ENCODE measurements around the gene TRIM29. TPM values are rescaled to one million over a fixed set of nuclear protein-coding genes. Genes with fewer than 3 reads are reported as not detected.

TRIM29 gene
- total and polyA plus RNA-seq, 2 experiments from 2014 or later = 0.28 TPM; not detected in 1

DNA sequence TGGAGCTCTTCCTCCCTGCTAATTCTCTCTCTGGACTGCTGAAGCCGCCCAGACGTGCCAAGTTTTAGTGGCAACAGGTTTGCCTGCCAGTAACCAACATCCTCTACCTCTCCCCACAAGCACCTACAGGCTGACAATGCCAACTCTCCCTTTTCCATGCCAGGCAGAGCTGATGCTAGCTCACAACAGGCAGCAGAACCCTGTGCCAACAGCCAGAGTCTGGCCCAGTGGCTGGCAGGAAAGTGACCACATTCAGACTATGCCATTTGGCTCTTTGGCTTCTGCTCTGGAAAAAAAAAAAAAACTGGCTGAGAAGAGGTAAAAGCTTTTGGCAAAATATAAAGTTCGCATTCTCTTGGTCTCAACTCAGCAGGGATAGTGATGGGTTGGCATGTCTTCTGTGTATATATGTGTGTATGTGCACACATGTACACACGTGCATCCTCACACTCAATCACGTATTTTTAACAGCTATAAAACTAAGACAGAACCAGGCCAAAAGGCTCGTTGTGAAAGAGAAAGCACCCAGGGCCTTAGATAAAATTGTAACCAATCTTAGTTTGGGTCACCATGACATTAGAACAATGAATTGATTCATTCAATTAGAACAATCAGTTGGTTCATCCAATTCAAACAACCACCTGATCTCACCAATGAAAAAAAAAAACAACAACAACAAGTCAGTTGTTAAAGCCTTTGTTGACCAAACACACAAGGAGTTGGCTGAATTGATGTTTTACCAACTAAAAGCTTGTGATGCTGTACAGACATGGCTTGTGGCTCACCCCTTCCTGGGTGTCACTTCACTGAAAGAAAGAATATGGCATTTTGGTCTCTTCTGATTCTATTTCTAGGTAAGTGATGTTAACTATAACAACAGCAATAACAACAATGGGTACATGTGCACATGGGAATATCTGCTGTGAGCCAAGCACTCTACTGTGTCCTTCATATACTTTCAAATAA, 48.6 kb downstream of the TRIM29 start:
- H3K36me3 Mint-ChIP-seq (ENCODE audit: low read depth) = peaks cover 17% of the 10 kb centered on the region
- Histone ChIP-seq H3K9me2 (ENCODE audit: insufficient read depth) (0 out of 2 replicates have a peak, but pooled peaks cover 5% of the 10 kb centered on the region), H3K4me1 (ENCODE audit: insufficient read depth) (no peaks in the 10 kb centered on the region), H3K27ac (ENCODE audit: low read depth) (no peak overlapping the region), H3K4me2 (no peak overlapping the region), H3F3A (replicated peaks; ENCODE audit: low read depth) (no peaks in the 10 kb centered on the region), H3K36me3 (ENCODE audit: insufficient read depth) (no peaks in the 10 kb centered on the region), H3K27me3 (ENCODE audit: insufficient read depth) (no peaks in the 10 kb centered on the region), H3K79me2 (replicated peaks; ENCODE audit: insufficient read depth) (no peaks in the 10 kb centered on the region), H3K4me3 (no peak overlapping the region), H4K20me1 (replicated peaks; ENCODE audit: insufficient read depth) (no peaks in the 10 kb centered on the region), H2AFZ (no peak overlapping the region)
- ATAC-seq (no peak), DNase-seq (ENCODE audit: low spot score) (no peak)
- H3K27me3 Mint-ChIP-seq (ENCODE audit: insufficient read depth, low read depth, poor library complexity) = peaks cover 18% of the 10 kb centered on the region
- no peak overlapping the region for H3K4me3 Mint-ChIP-seq
- H3K27ac Mint-ChIP-seq = no peak overlapping the region
- peaks cover 17% of the 10 kb centered on the region for H3K9me3 Mint-ChIP-seq
- H3K4me1 Mint-ChIP-seq = peaks cover 9% of the 10 kb centered on the region
- TF ChIP-seq CREB1 (CRISPR knock-in tag; IDR thresholded peaks at IDR 0.05; ENCODE audit: low read depth) = no peak
- TF ChIP-seq, protein P1, sequence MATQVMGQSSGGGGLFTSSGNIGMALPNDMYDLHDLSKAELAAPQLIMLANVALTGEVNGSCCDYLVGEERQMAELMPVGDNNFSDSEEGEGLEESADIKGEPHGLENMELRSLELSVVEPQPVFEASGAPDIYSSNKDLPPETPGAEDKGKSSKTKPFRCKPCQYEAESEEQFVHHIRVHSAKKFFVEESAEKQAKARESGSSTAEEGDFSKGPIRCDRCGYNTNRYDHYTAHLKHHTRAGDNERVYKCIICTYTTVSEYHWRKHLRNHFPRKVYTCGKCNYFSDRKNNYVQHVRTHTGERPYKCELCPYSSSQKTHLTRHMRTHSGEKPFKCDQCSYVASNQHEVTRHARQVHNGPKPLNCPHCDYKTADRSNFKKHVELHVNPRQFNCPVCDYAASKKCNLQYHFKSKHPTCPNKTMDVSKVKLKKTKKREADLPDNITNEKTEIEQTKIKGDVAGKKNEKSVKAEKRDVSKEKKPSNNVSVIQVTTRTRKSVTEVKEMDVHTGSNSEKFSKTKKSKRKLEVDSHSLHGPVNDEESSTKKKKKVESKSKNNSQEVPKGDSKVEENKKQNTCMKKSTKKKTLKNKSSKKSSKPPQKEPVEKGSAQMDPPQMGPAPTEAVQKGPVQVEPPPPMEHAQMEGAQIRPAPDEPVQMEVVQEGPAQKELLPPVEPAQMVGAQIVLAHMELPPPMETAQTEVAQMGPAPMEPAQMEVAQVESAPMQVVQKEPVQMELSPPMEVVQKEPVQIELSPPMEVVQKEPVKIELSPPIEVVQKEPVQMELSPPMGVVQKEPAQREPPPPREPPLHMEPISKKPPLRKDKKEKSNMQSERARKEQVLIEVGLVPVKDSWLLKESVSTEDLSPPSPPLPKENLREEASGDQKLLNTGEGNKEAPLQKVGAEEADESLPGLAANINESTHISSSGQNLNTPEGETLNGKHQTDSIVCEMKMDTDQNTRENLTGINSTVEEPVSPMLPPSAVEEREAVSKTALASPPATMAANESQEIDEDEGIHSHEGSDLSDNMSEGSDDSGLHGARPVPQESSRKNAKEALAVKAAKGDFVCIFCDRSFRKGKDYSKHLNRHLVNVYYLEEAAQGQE (IDR thresholded peaks at IDR 0.05; ENCODE audit: unreplicated experiment) = no peak
- TF ChIP-seq EZH2 (IDR thresholded peaks at IDR 0.05; ENCODE audit: low read depth, unreplicated experiment) = no peak
- TF ChIP-seq, protein P2, sequence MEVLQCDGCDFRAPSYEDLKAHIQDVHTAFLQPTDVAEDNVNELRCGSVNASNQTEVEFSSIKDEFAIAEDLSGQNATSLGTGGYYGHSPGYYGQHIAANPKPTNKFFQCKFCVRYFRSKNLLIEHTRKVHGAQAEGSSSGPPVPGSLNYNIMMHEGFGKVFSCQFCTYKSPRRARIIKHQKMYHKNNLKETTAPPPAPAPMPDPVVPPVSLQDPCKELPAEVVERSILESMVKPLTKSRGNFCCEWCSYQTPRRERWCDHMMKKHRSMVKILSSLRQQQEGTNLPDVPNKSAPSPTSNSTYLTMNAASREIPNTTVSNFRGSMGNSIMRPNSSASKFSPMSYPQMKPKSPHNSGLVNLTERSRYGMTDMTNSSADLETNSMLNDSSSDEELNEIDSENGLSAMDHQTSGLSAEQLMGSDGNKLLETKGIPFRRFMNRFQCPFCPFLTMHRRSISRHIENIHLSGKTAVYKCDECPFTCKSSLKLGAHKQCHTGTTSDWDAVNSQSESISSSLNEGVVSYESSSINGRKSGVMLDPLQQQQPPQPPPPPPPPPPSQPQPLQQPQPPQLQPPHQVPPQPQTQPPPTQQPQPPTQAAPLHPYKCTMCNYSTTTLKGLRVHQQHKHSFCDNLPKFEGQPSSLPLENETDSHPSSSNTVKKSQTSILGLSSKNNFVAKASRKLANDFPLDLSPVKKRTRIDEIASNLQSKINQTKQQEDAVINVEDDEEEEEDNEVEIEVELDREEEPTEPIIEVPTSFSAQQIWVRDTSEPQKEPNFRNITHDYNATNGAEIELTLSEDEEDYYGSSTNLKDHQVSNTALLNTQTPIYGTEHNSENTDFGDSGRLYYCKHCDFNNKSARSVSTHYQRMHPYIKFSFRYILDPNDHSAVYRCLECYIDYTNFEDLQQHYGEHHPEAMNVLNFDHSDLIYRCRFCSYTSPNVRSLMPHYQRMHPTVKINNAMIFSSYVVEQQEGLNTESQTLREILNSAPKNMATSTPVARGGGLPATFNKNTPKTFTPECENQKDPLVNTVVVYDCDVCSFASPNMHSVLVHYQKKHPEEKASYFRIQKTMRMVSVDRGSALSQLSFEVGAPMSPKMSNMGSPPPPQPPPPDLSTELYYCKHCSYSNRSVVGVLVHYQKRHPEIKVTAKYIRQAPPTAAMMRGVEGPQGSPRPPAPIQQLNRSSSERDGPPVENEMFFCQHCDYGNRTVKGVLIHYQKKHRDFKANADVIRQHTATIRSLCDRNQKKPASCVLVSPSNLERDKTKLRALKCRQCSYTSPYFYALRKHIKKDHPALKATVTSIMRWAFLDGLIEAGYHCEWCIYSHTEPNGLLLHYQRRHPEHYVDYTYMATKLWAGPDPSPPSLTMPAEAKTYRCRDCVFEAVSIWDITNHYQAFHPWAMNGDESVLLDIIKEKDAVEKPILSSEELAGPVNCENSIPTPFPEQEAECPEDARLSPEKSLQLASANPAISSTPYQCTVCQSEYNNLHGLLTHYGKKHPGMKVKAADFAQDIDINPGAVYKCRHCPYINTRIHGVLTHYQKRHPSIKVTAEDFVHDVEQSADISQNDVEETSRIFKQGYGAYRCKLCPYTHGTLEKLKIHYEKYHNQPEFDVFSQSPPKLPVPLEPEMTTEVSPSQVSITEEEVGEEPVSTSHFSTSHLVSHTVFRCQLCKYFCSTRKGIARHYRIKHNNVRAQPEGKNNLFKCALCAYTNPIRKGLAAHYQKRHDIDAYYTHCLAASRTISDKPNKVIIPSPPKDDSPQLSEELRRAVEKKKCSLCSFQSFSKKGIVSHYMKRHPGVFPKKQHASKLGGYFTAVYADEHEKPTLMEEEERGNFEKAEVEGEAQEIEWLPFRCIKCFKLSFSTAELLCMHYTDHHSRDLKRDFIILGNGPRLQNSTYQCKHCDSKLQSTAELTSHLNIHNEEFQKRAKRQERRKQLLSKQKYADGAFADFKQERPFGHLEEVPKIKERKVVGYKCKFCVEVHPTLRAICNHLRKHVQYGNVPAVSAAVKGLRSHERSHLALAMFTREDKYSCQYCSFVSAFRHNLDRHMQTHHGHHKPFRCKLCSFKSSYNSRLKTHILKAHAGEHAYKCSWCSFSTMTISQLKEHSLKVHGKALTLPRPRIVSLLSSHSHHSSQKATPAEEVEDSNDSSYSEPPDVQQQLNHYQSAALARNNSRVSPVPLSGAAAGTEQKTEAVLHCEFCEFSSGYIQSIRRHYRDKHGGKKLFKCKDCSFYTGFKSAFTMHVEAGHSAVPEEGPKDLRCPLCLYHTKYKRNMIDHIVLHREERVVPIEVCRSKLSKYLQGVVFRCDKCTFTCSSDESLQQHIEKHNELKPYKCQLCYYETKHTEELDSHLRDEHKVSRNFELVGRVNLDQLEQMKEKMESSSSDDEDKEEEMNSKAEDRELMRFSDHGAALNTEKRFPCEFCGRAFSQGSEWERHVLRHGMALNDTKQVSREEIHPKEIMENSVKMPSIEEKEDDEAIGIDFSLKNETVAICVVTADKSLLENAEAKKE (CRISPR knock-in tag; IDR thresholded peaks at IDR 0.05) = no peak
- TF ChIP-seq POLR2AphosphoS5 (IDR thresholded peaks at IDR 0.05; ENCODE audit: low read depth) = no peak
- TF ChIP-seq, protein P3, sequence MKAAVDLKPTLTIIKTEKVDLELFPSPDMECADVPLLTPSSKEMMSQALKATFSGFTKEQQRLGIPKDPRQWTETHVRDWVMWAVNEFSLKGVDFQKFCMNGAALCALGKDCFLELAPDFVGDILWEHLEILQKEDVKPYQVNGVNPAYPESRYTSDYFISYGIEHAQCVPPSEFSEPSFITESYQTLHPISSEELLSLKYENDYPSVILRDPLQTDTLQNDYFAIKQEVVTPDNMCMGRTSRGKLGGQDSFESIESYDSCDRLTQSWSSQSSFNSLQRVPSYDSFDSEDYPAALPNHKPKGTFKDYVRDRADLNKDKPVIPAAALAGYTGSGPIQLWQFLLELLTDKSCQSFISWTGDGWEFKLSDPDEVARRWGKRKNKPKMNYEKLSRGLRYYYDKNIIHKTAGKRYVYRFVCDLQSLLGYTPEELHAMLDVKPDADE (IDR thresholded peaks at IDR 0.05) = no peak
- TF ChIP-seq, protein P4, sequence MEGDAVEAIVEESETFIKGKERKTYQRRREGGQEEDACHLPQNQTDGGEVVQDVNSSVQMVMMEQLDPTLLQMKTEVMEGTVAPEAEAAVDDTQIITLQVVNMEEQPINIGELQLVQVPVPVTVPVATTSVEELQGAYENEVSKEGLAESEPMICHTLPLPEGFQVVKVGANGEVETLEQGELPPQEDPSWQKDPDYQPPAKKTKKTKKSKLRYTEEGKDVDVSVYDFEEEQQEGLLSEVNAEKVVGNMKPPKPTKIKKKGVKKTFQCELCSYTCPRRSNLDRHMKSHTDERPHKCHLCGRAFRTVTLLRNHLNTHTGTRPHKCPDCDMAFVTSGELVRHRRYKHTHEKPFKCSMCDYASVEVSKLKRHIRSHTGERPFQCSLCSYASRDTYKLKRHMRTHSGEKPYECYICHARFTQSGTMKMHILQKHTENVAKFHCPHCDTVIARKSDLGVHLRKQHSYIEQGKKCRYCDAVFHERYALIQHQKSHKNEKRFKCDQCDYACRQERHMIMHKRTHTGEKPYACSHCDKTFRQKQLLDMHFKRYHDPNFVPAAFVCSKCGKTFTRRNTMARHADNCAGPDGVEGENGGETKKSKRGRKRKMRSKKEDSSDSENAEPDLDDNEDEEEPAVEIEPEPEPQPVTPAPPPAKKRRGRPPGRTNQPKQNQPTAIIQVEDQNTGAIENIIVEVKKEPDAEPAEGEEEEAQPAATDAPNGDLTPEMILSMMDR (conservative IDR thresholded peaks at IDR 0.05; ENCODE audit: low read depth in 2 of 2) = no peak
- TF ChIP-seq NANOG (IDR thresholded peaks at IDR 0.05; ENCODE audit: borderline replicate concordance) = no peak
- no peak for TF ChIP-seq ZNF114 (CRISPR knock-in tag; IDR thresholded peaks at IDR 0.05)
- TF ChIP-seq STAT1 (IDR thresholded peaks at IDR 0.05; ENCODE audit: unreplicated experiment) = no peak
- no peak for TF ChIP-seq ZNF331 (CRISPR knock-in tag; IDR thresholded peaks at IDR 0.05; ENCODE audit: low read depth)
- TF ChIP-seq EZH2phosphoT487 (IDR thresholded peaks at IDR 0.05; ENCODE audit: unreplicated experiment) = no peak
- TF ChIP-seq JUNB (IDR thresholded peaks at IDR 0.05; ENCODE audit: unreplicated experiment) = no peak
